Smooth muscle cell (in vitro differentiated cells): ENCODE measurements around the gene LRRC4C. TPM values are rescaled to one million over a fixed set of nuclear protein-coding genes. Genes with fewer than 3 reads are reported as not detected.
"Not testable (repeated sequence)": the region's sequence is repeated elsewhere in the genome, so short reads cannot be mapped to it uniquely, and the experiment has no call there.

Experiments
- DNase-seq: peaks from one replicate; lab custom pipeline; 2025; ENCODE audit not compliant: unreplicated experiment; lab: John Stamatoyannopoulos, UW
- H2AFZ ChIP-seq: fragments of 200-600 bp; sonication (generic); 2 replicates; pipeline ENCODE4 v1.6.0; 2016; ENCODE audit warnings: antibody characterized with exemption, low read depth, mild to moderate bottlenecking
- H3F3A ChIP-seq: fragments of 200-600 bp; sonication (generic); 2 replicates; pipeline ENCODE4 v1.6.0; 2017; ENCODE audit warnings: antibody characterized with exemption, low read depth
- H3K27ac ChIP-seq: fragments of 200-600 bp; sonication (generic); 2 replicates; pipeline ENCODE4 v1.5.1; 2016; ENCODE audit warnings: low read depth, mild to moderate bottlenecking
- H3K27me3 ChIP-seq: fragments of 200-600 bp; sonication (generic); 2 replicates; pipeline ENCODE4 v1.6.1; 2016; ENCODE audit warnings: low read depth, mild to moderate bottlenecking
- H3K36me3 ChIP-seq: fragments of 200-600 bp; sonication (generic); 2 replicates; pipeline ENCODE4 v1.5.1; 2016; ENCODE audit warnings: low read depth
- H3K4me1 ChIP-seq: fragments of 200-600 bp; sonication (generic); 2 replicates; pipeline ENCODE4 v1.5.1; 2016; ENCODE audit warnings: low read depth
- H3K4me2 ChIP-seq: fragments of 200-600 bp; sonication (generic); 2 replicates; pipeline ENCODE4 v1.6.0; 2016; ENCODE audit warnings: mild to moderate bottlenecking
- H3K4me3 ChIP-seq: fragments of 200-600 bp; sonication (generic); 2 replicates; pipeline ENCODE4 v1.5.1; 2016; ENCODE audit warnings: mild to moderate bottlenecking
- H3K79me2 ChIP-seq: fragments of 200-600 bp; sonication (generic); 2 replicates; pipeline ENCODE4 v1.6.0; 2016; ENCODE audit warnings: low read depth, mild to moderate bottlenecking
- H3K9ac ChIP-seq: fragments of 200-600 bp; sonication (generic); 2 replicates; pipeline ENCODE4 v1.6.0; 2016; ENCODE audit warnings: low read depth
- H3K9me3 ChIP-seq: fragments of 200-600 bp; sonication (generic); replicated peaks from 2 replicates; pipeline ENCODE4 v1.5.1; 2016; ENCODE audit warnings: low read depth
- H4K20me1 ChIP-seq: fragments of 200-600 bp; sonication (generic); 2 replicates; pipeline ENCODE4 v1.6.0; 2016; ENCODE audit warnings: low read depth
- CTCF ChIP-seq: fragments of 200-600 bp; sonication (generic); IDR thresholded peaks from 2 replicates; pipeline ENCODE4 v1.5.1; 2017; ENCODE audit warnings: borderline replicate concordance, mild to moderate bottlenecking, antibody characterized with exemption; ENCODE audit not compliant: insufficient read depth, poor library complexity, severe bottlenecking
- WGBS: methylation state at CpG from one replicate; pipeline ENCODE4 v1.1.7; 2016; ENCODE audit warnings: low lambda C conversion rate; 5-methylcytosine and 5-hydroxymethylcytosine counted together
- polyA plus RNA-seq: library from polyadenylated mRNA; unstranded; fragments of >200 nt; fragmentation: Nextera tagmentation; extraction: Ambion mirVana; gene quantifications from 2 replicates; pipeline ENCODE4 v1.2.1, GENCODE V29; 2016
- total RNA-seq: library from RNA; depleted of rRNA; stranded (reverse); fragments of >200 nt; gene quantifications from 2 replicates; pipeline ENCODE4 v1.2.3, GENCODE V29; 2014

LRRC4C gene
- total and polyA plus RNA-seq, 2 experiments from 2014 or later = 7.3 to 10.1 TPM

DNA sequence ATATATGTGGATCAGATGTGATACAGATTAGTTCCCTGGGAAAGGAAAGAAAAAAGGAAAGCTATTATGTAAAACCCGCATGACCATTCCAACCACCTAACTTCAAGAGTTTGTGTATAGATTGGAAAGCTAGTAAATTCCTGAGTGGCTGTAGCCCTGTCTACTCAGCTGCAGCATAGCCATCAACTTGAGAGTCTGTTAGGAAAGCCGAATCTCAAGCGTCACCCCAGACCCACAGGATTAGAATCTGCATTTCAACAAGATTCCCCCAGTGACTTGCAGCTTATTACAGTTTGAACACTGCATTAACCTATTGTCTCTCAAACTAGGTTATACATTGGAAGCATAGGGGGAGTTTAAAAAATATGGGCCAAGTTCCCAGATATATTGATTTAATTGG is 921.7 kb downstream of the LRRC4C start:
- no peak overlapping the region for H3K4me3 ChIP-seq
- H3K79me2 ChIP-seq = no peaks in the 10 kb centered on the region
- H4K20me1 ChIP-seq = no peaks in the 10 kb centered on the region
- H3K4me1 ChIP-seq = no peaks in the 10 kb centered on the region
- H3K36me3 ChIP-seq = no peaks in the 10 kb centered on the region
- TF ChIP-seq CTCF = no peak
- H3K4me2 ChIP-seq = no peak overlapping the region
- no peaks in the 10 kb centered on the region for H3K9me3 ChIP-seq
- no peak for DNase-seq
- H3K27ac ChIP-seq = no peak overlapping the region
- H3K9ac ChIP-seq = no peak overlapping the region
- no peak overlapping the region for H2AFZ ChIP-seq
- no peaks in the 10 kb centered on the region for H3F3A ChIP-seq
- no peaks in the 10 kb centered on the region for H3K27me3 ChIP-seq
- 52% methylated on average over 3 of the region's 3 CpGs for WGBS

DNA sequence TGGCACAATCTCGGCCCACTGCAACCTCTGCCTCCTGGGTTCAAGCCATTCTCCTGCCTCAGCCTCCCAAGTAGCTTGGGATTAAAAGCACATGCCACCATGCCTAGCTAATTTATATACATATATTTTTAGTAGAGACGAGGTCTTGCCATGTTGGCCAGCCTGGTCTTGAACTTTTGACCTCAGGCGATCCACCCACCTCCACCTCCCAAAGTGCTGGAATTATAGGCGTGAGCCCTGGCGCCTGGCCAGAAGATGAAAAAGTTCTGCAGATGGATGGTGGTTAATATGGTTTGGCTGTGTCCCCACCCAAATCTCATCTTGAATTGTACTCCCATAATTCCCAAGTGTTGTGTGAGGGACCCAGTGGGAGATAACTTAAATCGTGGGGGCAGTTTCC is 937.4 kb downstream of the LRRC4C start:
- H3K4me1 ChIP-seq, H3K4me3 ChIP-seq, H3K4me2 ChIP-seq, H3F3A ChIP-seq, H3K36me3 ChIP-seq, H2AFZ ChIP-seq, DNase-seq, H3K27ac ChIP-seq, H3K27me3 ChIP-seq, H3K79me2 ChIP-seq, H3K9me3 ChIP-seq, H3K9ac ChIP-seq, H4K20me1 ChIP-seq: not testable (repeated sequence)
- 97% methylated on average over 6 of the region's 6 CpGs for WGBS

DNA sequence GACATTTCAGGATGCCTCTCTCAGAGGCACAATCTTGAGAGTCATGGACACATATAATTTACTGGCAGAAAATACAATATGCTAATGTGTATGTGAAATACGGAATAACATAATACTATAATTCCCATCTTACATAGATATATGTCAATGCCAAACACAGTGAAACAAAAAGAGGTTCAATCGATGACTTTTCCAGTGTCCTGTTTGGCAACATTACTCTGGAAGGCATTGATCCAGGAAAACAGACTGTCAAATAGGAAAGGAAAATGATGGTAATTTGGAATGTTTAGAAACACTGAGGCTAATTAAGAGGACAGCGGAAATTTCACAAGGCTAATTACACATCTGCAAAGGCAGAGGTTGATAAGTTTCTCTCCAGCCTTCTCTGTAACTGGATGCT is 942.3 kb downstream of the LRRC4C start:
- Histone ChIP-seq H3F3A (no peaks in the 10 kb centered on the region), H2AFZ (no peak overlapping the region), H3K4me2 (no peak overlapping the region), H3K27me3 (no peaks in the 10 kb centered on the region), H3K4me1 (peaks cover 9% of the 10 kb centered on the region), H3K79me2 (no peaks in the 10 kb centered on the region), H3K9ac (no peak overlapping the region), H3K9me3 (no peaks in the 10 kb centered on the region), H3K4me3 (no peak overlapping the region), H3K36me3 (no peaks in the 10 kb centered on the region), H3K27ac (no peak overlapping the region), H4K20me1 (no peaks in the 10 kb centered on the region)
- WGBS = 100% methylated on average over 3 of the region's 3 CpGs
- no peak for TF ChIP-seq CTCF
- no peak for DNase-seq

- no peaks in the 10 kb centered on the region for H3K9me3 ChIP-seq
- no peaks in the 10 kb centered on the region for H3K36me3 ChIP-seq
- 90% methylated on average over 1 of the region's 1 CpG for WGBS
- no peaks in the 10 kb centered on the region for H3F3A ChIP-seq
- no peaks in the 10 kb centered on the region for H3K27me3 ChIP-seq
- no peak for TF ChIP-seq CTCF
- no peak for DNase-seq
- H3K4me1 ChIP-seq = peaks cover 9% of the 10 kb centered on the region
- no peaks in the 10 kb centered on the region for H4K20me1 ChIP-seq
- no peak overlapping the region for H3K27ac ChIP-seq
- no peaks in the 10 kb centered on the region for H3K79me2 ChIP-seq
- H3K9ac ChIP-seq = no peak overlapping the region
- H3K4me2 ChIP-seq = no peak overlapping the region
- H3K4me3 ChIP-seq = no peak overlapping the region
- no peak overlapping the region for H2AFZ ChIP-seq
Observed at GRCh38 chr11:40514124-40514523, 945.3 kb downstream of the LRRC4C start.
